HG03045 (cell line): ENCODE data around the gene IL17RB.

Experiments
- ATAC-seq: cut with Tn5 transposase; IDR thresholded peaks from one replicate; pipeline ENCODE4 v1.9.1; 2021; ENCODE audit warnings: mild to moderate bottlenecking, moderate library complexity; ENCODE audit not compliant: unreplicated experiment

IL17RB gene

GRCh38 chr3:53828581-53828980 is 17.8 kb upstream of the IL17RB start:
- no peak for ATAC-seq

GRCh38 chr3:53829605-53830004 is 16.8 kb upstream of the IL17RB start:
- no peak for ATAC-seq

GRCh38 chr3:53830944-53831343 is 15.4 kb upstream of the IL17RB start:
- no peak for ATAC-seq

GRCh38 chr3:53833053-53833645 is 13.2 kb upstream of the IL17RB start:
- ATAC-seq = no peak

- no peak for ATAC-seq
Measured at GRCh38 chr3:53833700-53834099, 12.7 kb upstream of the IL17RB start.

GRCh38 chr3:53834429-53835095 is 11.8 kb upstream of the IL17RB start:
- ATAC-seq = no peak

- no peak for ATAC-seq
Measured at GRCh38 chr3:53835257-53835656, 11.1 kb upstream of the IL17RB start.

GRCh38 chr3:53836084-53836872 is 10.1 kb upstream of the IL17RB start:
- ATAC-seq = no peak

GRCh38 chr3:53837331-53837730 is 9.0 kb upstream of the IL17RB start:
- no peak for ATAC-seq

GRCh38 chr3:53841296-53841695 is 5.1 kb upstream of the IL17RB start:
- ATAC-seq = no peak

GRCh38 chr3:53842436-53843194 is 3.8 kb upstream of the IL17RB start:
- ATAC-seq = no peak

- no peak for ATAC-seq
Measured at GRCh38 chr3:53843195-53844177, 2.9 kb upstream of the IL17RB start.

- no peak for ATAC-seq
Measured at GRCh38 chr3:53844262-53845102, 1.9 kb upstream of the IL17RB start.

- no peak for ATAC-seq
Measured at GRCh38 chr3:53845103-53845880, 1.1 kb upstream of the IL17RB start.

GRCh38 chr3:53845881-53846133 is 561 bp upstream of the IL17RB start:
- ATAC-seq = no peak

GRCh38 chr3:53846851-53847155 is 435 bp downstream of the IL17RB start:
- no peak for ATAC-seq

- no peak for ATAC-seq
Measured at GRCh38 chr3:53849916-53850315, 3.5 kb downstream of the IL17RB start.

- ATAC-seq = no peak
Measured at GRCh38 chr3:53850895-53851294, 4.5 kb downstream of the IL17RB start.

GRCh38 chr3:53856964-53857363 is 10.6 kb downstream of the IL17RB start:
- no peak for ATAC-seq
